GM18858 (cell line): ENCODE results near the gene LARP4.
"Not testable (repeated sequence)": the region's sequence is repeated elsewhere in the genome, so short reads cannot be mapped to it uniquely, and the experiment has no call there.

Experiments used
- ATAC-seq: cut with Tn5 transposase; IDR thresholded peaks from one replicate; pipeline ENCODE4 v1.9.1; 2021; ENCODE audit not compliant: unreplicated experiment

Gene LARP4

GRCh38 chr12:50521781-50522180 lies 121.1 kb downstream of the LARP4 start:
- ATAC-seq = not testable (repeated sequence)

- no peak for ATAC-seq
Observed at GRCh38 chr12:50523772-50524171, 123.1 kb downstream of the LARP4 start.

GRCh38 chr12:50524621-50525020 lies 123.9 kb downstream of the LARP4 start:
- ATAC-seq = no peak

GRCh38 chr12:50525422-50525821 lies 124.7 kb downstream of the LARP4 start:
- ATAC-seq = no peak

GRCh38 chr12:50527359-50527726 lies 126.7 kb downstream of the LARP4 start:
- no peak for ATAC-seq

GRCh38 chr12:50528800-50529199 lies 128.1 kb downstream of the LARP4 start:
- ATAC-seq = no peak

GRCh38 chr12:50529345-50529744 lies 128.7 kb downstream of the LARP4 start:
- no peak for ATAC-seq
